Cardiac fibroblast (primary cell): ENCODE results near the gene COX19.

Source experiments
- DNase-seq, 2 donors: peaks; one replicate each; pipeline versions ENCODE4 v3.0.0 to v3.0.0-alpha.2; 2010; ENCODE audit warnings: low read depth in 2 of 2
- H3K4me3 ChIP-seq, 2 donors: replicated peaks in 1 of 2; 1 replicate in 1 of 2; 2 replicates in 1 of 2; pipeline ENCODE4 v1.5.1; 2011; ENCODE audit warnings: low read depth in 2 of 2, low read length in 2 of 2, mild to moderate bottlenecking in 2 of 2, moderate library complexity in 1 of 2
- TF ChIP-seq, protein P1 (sequence below): IDR thresholded peaks from one replicate; pipeline ENCODE4 v1.5.1; 2011; ENCODE audit warnings: low read depth, mild to moderate bottlenecking, low read length, inconsistent platforms

The COX19 gene

DNA sequence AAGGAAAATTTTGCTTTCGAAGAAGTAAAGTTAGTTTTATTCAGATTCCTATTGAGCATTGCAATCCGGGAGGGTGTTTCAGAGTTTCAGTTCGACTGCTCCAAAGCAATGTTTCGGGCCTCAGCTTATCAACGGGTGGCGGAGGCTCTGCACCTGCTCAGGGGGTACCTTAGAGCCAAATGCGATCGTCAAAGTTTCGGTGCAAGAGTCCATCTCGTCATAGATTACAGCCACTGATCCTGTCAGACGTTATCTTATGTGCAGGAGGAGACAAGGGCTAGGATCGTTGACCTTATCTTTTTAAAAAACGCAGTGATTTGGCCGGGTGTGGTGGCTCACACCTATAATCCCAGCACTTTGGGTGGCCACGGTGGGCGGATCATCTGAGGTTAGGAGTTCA is 3.8 kb upstream of the COX19 start:
- TF ChIP-seq, protein P1, sequence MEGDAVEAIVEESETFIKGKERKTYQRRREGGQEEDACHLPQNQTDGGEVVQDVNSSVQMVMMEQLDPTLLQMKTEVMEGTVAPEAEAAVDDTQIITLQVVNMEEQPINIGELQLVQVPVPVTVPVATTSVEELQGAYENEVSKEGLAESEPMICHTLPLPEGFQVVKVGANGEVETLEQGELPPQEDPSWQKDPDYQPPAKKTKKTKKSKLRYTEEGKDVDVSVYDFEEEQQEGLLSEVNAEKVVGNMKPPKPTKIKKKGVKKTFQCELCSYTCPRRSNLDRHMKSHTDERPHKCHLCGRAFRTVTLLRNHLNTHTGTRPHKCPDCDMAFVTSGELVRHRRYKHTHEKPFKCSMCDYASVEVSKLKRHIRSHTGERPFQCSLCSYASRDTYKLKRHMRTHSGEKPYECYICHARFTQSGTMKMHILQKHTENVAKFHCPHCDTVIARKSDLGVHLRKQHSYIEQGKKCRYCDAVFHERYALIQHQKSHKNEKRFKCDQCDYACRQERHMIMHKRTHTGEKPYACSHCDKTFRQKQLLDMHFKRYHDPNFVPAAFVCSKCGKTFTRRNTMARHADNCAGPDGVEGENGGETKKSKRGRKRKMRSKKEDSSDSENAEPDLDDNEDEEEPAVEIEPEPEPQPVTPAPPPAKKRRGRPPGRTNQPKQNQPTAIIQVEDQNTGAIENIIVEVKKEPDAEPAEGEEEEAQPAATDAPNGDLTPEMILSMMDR: no peak
- H3K4me3 ChIP-seq: no peak overlapping the region
- DNase-seq: no peak

DNA sequence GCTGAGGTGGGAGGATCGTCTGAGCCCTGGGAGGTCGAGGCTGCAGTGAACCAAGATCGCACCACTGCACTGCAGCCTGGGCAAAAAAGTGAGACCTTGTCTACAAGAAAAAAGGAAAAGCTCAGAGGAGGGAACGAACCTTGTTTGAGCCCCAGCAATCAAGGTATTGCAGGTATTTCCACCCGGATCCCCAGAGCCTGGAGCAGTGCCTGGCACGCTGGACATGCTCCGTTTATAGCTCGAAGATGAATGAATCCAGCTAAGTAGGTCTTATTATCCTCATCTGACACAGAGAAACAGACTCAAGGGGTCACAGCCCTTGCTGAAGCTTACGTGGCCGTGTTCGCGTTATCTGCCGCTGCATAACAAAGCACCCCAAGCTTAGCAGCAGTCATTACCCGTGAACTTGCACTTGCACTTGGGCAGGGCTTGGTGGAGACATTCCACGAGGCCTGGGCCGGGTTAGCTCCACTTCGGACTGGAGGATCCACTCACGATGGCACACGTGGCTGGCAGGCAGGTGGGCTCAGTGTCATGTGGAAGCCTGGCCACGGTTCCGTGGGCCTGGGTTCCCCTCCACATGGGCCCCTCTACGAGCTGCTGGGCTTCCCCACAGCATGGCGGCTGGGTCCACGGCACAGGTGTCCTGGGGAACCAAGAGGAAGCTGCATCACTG is 3.2 kb upstream of the COX19 start:
- no peak overlapping the region for H3K4me3 ChIP-seq
- TF ChIP-seq, protein P1: no peak
- DNase-seq: no peak

DNA sequence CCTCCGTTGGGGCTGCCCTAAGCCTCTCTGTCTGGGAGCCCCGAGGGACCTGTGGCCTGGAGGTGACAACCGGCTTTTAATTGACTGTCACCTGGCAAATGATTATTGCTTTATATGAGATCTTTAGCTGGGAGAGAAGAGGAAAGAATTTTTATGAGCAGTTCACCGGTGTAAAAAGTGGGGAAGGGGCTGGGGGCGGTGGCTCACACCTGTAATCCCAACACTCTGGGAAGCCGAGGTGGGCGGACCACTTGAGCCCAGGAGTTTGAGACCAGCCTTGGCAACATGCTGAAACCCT is 2.6 kb upstream of the COX19 start:
- no peak for DNase-seq
- no peak overlapping the region for H3K4me3 ChIP-seq
- TF ChIP-seq, protein P1: no peak

DNA sequence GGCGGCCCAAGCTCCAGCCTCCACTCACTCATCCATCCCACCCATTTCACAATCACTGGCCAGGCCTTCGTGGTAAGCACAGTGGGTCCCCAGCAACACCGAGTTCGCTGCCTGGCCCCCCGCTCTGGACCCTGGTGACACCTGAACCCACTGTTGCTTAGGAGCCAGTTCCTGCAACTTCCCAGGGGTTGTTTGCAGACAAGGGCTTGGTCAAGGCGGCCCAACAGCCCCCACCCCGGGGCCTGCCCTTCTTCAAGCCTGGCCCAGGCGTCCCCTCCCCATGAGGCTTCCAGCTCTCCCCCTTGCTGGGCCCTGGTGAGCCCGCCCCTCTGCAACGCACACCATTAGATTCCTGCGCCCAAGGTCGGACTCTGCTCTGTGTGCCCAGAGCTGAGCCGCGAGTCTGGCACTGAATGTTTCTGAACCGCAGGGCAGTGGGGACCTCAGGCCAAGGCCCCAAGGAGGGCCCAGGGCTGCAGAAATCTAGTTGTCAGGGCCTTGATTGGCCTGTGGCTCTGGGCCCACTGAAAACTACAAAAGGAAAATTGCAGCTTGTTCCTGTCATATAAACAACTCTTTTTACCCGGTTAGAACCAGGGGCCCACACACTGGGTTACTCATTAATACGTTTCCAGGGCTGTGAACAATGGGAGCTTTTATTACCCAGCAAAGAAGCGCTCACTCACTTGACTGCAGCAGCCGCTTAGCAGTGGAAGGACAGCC is 2.1 kb upstream of the COX19 start:
- peak in 1 of 2 donors; percentile 22 for DNase-seq
- H3K4me3 ChIP-seq: no peak overlapping the region
- TF ChIP-seq, protein P1: no peak

DNA sequence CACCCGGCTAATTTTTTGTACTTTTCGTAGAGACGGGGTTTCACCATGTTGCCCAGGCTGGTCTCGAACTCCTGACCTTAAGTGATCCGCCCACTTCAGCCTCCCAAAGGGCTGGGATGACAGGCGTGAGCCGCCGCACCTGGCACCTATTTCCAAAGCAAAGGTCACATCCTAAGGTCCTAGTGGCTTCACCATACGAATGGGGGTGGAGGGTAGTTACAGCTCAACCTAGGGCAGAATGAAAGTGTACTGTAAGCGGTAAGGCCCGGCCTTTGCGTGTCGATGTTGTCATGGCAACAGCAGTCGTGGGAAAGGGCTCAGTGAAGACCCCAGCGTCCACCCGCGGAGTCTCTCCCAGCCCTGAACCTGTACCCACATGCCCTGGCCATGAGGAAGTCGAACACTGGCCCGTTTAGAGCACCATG is 1.6 kb upstream of the COX19 start:
- H3K4me3 ChIP-seq: no peak overlapping the region
- TF ChIP-seq, protein P1: no peak
- no peak for DNase-seq

DNA sequence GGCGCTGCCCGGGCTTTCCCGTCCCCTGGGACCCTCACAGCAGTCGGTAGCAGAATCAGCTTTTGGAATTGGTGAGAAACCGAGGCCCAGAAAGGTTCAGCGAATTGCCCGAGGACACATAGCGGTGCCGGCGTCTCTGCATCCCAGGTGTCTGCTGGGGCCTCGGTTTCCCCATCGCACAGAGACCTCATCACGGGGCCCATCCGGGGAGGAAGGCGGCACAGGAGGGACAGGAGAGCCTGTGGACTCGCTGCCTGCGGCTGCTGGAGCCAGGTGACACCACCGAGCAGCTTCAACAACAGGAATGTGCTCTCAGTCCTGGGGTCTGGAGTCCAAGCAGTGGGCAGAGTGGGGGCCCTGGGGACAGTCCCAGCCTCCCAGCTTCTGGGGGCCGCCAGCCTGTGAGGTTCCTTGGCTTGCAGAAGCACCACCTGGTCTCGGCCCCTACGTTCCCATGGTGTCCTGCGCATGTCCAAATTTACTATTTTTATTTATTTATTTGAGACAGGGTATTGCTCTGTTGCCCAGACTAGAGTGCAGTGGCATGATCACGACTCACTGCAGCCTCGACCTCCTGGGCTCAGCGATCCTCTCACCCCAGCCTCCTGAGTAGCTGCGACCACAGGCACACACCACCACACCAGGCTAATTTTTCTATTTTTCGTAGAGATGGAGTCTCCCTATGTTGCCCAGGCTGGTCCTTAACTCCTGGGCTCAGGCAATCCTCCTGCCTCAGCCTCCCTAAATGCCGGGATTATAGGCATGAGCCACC is 539 bp upstream of the COX19 start:
- peak overlapping the region; percentile 37 to 98 for H3K4me3 ChIP-seq
- TF ChIP-seq, protein P1: no peak
- DNase-seq: no peak
